Upper lobe of right lung (tissue), 1 donor: Measurements from ENCODE around the gene SRPK1. TPM values are rescaled to one million over a fixed set of nuclear protein-coding genes. Genes with fewer than 3 reads are reported as not detected.

Experiments used
- ATAC-seq: fragments of 200-7000 bp; cut with Tn5 transposase; one replicate; pipeline ENCODE4 v1.9.1; 2020; ENCODE audit warnings: mild to moderate bottlenecking, moderate library complexity
- DNase-seq: peaks from one replicate; pipeline ENCODE4 v3.0.0-alpha.2; 2020
- H3K27ac ChIP-seq: fragments of 200-600 bp; one replicate; pipeline ENCODE4 v1.8.0; 2022
- H3K27me3 ChIP-seq: fragments of 200-600 bp; one replicate; pipeline ENCODE4 v1.8.0; 2022; ENCODE audit warnings: mild to moderate bottlenecking
- H3K36me3 ChIP-seq: fragments of 200-600 bp; one replicate; pipeline ENCODE4 v1.8.0; 2022
- H3K4me1 ChIP-seq: fragments of 200-600 bp; one replicate; pipeline ENCODE4 v1.8.0; 2022
- H3K4me3 ChIP-seq: fragments of 200-600 bp; one replicate; pipeline ENCODE4 v1.8.0; 2022; ENCODE audit warnings: mild to moderate bottlenecking
- H3K9me3 ChIP-seq: fragments of 200-600 bp; one replicate; pipeline ENCODE4 v1.8.0; 2022
- CTCF ChIP-seq: fragments of 200-600 bp; IDR thresholded peaks from one replicate; pipeline ENCODE4 v1.8.0; 2022; ENCODE audit warnings: antibody characterized with exemption
- intact Hi-C: fragments of 100-400 bp; cut with DNase I; formaldehyde crosslinking; loops from one replicate; pipeline ENCODE4 v1.11.0; 2022
- total RNA-seq: library from RNA; stranded (reverse); fragmentation: NEBNext Ultra II Directional; extraction: Animal tissue kit (Norgen Biotek cat#: 25700); gene quantifications from one replicate; pipeline ENCODE4 v1.2.1, GENCODE V29; 2021
- donor health status: DM: no; HTN: yes; CAD: no; lungs with severe emphysema.

The SRPK1 gene
- total RNA-seq, 1 donor from 2014 or later: 40.6 TPM

GRCh38 chr6:35926509-35927215, 5.8 kb upstream of the SRPK1 start:
- intact Hi-C loops: no loop called here
- DNase-seq (no peak), ATAC-seq (no peak)
- H3K36me3 ChIP-seq: no peaks in the 10 kb centered on the region
- TF ChIP-seq CTCF: no peak
- no peaks in the 10 kb centered on the region for H3K9me3 ChIP-seq
- no peak overlapping the region for H3K27ac ChIP-seq
- H3K4me3 ChIP-seq: no peak overlapping the region
- H3K4me1 ChIP-seq: peaks cover under 1% of the 10 kb centered on the region
- no peaks in the 10 kb centered on the region for H3K27me3 ChIP-seq

- Histone ChIP-seq H3K36me3 (no peaks in the 10 kb centered on the region), H3K9me3 (no peaks in the 10 kb centered on the region), H3K4me1 (peaks cover 6% of the 10 kb centered on the region), H3K27ac (no peak overlapping the region), H3K4me3 (no peak overlapping the region), H3K27me3 (no peaks in the 10 kb centered on the region)
- ATAC-seq: no peak
- TF ChIP-seq CTCF: no peak
- no peak for DNase-seq
- intact Hi-C loops: no loop called here
Measured at GRCh38 chr6:35925961-35926360, 5.1 kb upstream of the SRPK1 start.

- H3K9me3 ChIP-seq: no peaks in the 10 kb centered on the region
- H3K27ac ChIP-seq: no peak overlapping the region
- H3K4me1 ChIP-seq: peaks cover 11% of the 10 kb centered on the region
- ATAC-seq (no peak), DNase-seq (no peak)
- no peak overlapping the region for H3K4me3 ChIP-seq
- intact Hi-C loops: no loop called here
- no peaks in the 10 kb centered on the region for H3K36me3 ChIP-seq
- no peak for TF ChIP-seq CTCF
- no peaks in the 10 kb centered on the region for H3K27me3 ChIP-seq
Measured at GRCh38 chr6:35924146-35924545, 3.2 kb upstream of the SRPK1 start.

- intact Hi-C loops: no loop called here
- H3K9me3 ChIP-seq: no peaks in the 10 kb centered on the region
- DNase-seq (no peak), ATAC-seq (no peak)
- no peaks in the 10 kb centered on the region for H3K36me3 ChIP-seq
- no peak overlapping the region for H3K4me3 ChIP-seq
- no peak for TF ChIP-seq CTCF
- H3K27me3 ChIP-seq: no peaks in the 10 kb centered on the region
- H3K27ac ChIP-seq: no peak overlapping the region
- H3K4me1 ChIP-seq: peaks cover 24% of the 10 kb centered on the region
Measured at GRCh38 chr6:35922139-35922554, 1.2 kb upstream of the SRPK1 start.

- Histone ChIP-seq H3K9me3 (no peaks in the 10 kb centered on the region), H3K4me1 (peaks cover 24% of the 10 kb centered on the region), H3K27ac (peak overlapping the region; percentile 73), H3K4me3 (peak overlapping the region; percentile 80), H3K27me3 (no peaks in the 10 kb centered on the region), H3K36me3 (no peaks in the 10 kb centered on the region)
- no peak for TF ChIP-seq CTCF
- peak; percentile 67 for ATAC-seq
- DNase-seq: peak; percentile 66
- intact Hi-C loops: no loop called here
Measured at GRCh38 chr6:35919827-35920751, 809 bp downstream of the SRPK1 start.
